Thyroid gland (tissue), 4 donors: ENCODE data around the gene LRRC8E. TPM values are rescaled to one million over a fixed set of nuclear protein-coding genes. Genes with fewer than 3 reads are reported as not detected.

Experiments
- DNase-seq, 2 donors: peaks; one replicate each; pipeline ENCODE4 v3.0.0-alpha.2; 2019
- H3K27ac ChIP-seq, 3 donors: fragments of 200-600 bp; sonication (generic); 1 replicate in 2 of 3; 2 replicates in 1 of 3; pipeline ENCODE4 v1.5.1; 2016 to 2019; ENCODE audit warnings: mild to moderate bottlenecking in 1 of 3, moderate library complexity in 1 of 3
- H3K27me3 ChIP-seq: fragments of 200-600 bp; sonication (generic); one replicate; pipeline ENCODE4 v1.5.1; 2019
- H3K36me3 ChIP-seq, 2 donors: fragments of 200-600 bp; sonication (generic); one replicate each; pipeline ENCODE4 v1.5.1; 2016 to 2019
- H3K4me1 ChIP-seq, 2 donors: fragments of 200-600 bp; sonication (generic); one replicate each; pipeline ENCODE4 v1.5.1; 2017 to 2019
- H3K4me3 ChIP-seq, 3 donors: fragments of 200-600 bp; sonication (generic); replicated peaks in 1 of 3; 1 replicate in 2 of 3; 2 replicates in 1 of 3; pipeline ENCODE4 v1.5.1; 2016; ENCODE audit warnings: mild to moderate bottlenecking in 1 of 3
- H3K9me3 ChIP-seq: fragments of 200-600 bp; sonication (generic); one replicate; pipeline ENCODE4 v1.5.1; 2017
- CTCF ChIP-seq, 6 experiments: fragments of 200-600 bp in 3 of 6; fragments of 450-650 bp in 3 of 6; sonication (generic) in 3 of 6; IDR thresholded peaks; one replicate each; pipeline ENCODE4 v1.5.1; 2016 to 2019; ENCODE audit warnings: antibody characterized with exemption in 6 of 6, mild to moderate bottlenecking in 2 of 6, inconsistent platforms in 1 of 6, moderate library complexity in 1 of 6
- POLR2A ChIP-seq, 2 donors: fragments of 450-650 bp; IDR thresholded peaks; one replicate each; pipeline ENCODE4 v1.6.1; 2017; ENCODE audit warnings: antibody characterized with exemption in 2 of 2, mild to moderate bottlenecking in 2 of 2, moderate library complexity in 1 of 2
- WGBS, 2 donors: methylation state at CpG; one replicate each; pipeline ENCODE4 v1.1.5; 2017; 5-methylcytosine and 5-hydroxymethylcytosine counted together
- intact Hi-C: fragments of 100-400 bp; cut with DNase I; formaldehyde crosslinking; loops from one replicate; pipeline ENCODE4 v1.15.1; 2023
- total RNA-seq, 4 donors: library from RNA; depleted of rRNA; stranded (reverse); fragments of >200 nt; gene quantifications; one replicate each; pipeline ENCODE4 v1.2.3, GENCODE V29; 2016

LRRC8E gene
- total RNA-seq, 4 donors from 2014 or later: 1.4 to 3.3 (median 2.3) TPM

- no peak for TF ChIP-seq CTCF (IDR thresholded peaks at IDR 0.05)
- TF ChIP-seq POLR2A (IDR thresholded peaks at IDR 0.05): no peak
- no peak for DNase-seq
- Histone ChIP-seq H3K4me1 (peaks cover 0 to 10% of the 10 kb centered on the region in 2 donors), H3K27me3 (no peaks in the 10 kb centered on the region), H3K27ac (no peak overlapping the region), H3K9me3 (no peaks in the 10 kb centered on the region), H3K4me3 (no peak overlapping the region), H3K36me3 (no peaks in the 10 kb centered on the region)
- 92 to 95% methylated on average over 8 to 14 of the region's 19 CpGs for WGBS, 2 donors
- intact Hi-C loops: no loop called here
Observed at GRCh38 chr19:7850945-7851622, 37.2 kb upstream of the LRRC8E start.

- peaks cover 0 to 10% of the 10 kb centered on the region in 2 donors for H3K4me1 ChIP-seq
- H3K4me3 ChIP-seq: no peak overlapping the region
- intact Hi-C loops: no loop called here
- H3K27me3 ChIP-seq: no peaks in the 10 kb centered on the region
- no peak for DNase-seq
- TF ChIP-seq POLR2A (IDR thresholded peaks at IDR 0.05) (no peak), CTCF (IDR thresholded peaks at IDR 0.05) (no peak)
- no peaks in the 10 kb centered on the region for H3K36me3 ChIP-seq
- H3K9me3 ChIP-seq: no peaks in the 10 kb centered on the region
- no peak overlapping the region for H3K27ac ChIP-seq
- WGBS, 2 donors: 91 to 94% methylated on average over 13 to 24 of the region's 26 CpGs
Observed at GRCh38 chr19:7851623-7852500, 36.4 kb upstream of the LRRC8E start.

DNA sequence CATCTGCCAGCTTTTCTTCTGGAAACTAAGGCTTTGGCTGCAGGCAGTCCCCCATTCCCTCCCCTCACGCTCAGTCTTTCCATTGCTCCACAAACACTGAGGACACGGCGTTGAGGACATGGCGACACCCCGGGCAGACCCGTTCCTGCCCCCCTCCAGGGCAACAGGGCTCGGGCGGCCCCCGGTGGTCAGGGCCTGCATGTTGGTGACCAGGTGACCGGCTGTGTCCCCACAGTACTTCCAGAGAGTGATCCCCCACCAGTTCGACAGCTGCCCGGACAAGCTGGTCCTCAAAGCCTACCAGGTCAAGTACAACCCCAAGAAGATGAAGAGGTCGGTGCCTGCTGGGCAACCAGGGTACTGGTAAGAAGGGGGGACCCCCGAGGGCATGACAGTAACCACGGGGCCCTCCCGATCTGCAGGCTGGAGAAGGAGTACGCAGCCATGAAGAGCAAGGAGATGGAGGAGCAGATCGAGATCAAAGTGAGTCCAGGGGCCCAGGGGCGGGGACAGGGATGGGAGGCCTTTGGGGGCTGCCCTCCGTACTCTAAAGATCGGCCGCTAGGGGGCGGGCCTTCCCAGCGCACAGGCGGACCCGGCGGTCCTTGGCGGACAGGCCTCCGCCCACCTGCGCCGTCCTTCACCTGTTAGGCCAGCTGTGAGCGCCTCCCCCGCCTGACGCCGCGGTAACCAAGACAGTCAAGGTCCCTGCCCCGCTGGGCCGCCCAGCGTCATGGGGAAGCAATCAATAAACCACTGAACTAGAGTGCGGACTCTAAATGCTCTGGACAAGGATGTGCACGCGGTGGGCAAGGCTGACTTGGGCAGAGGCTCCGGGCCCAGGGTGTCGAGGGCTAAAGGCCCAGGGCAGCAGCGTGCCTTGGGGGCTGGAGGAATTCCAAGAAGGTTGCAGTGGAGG, 35.2 kb upstream of the LRRC8E start:
- peaks cover 0 to 10% of the 10 kb centered on the region in 2 donors for H3K4me1 ChIP-seq
- no peaks in the 10 kb centered on the region for H3K36me3 ChIP-seq
- H3K27me3 ChIP-seq: no peaks in the 10 kb centered on the region
- no peak overlapping the region for H3K4me3 ChIP-seq
- DNase-seq: peak; percentile 93 to 95
- no peaks in the 10 kb centered on the region for H3K9me3 ChIP-seq
- no peak overlapping the region for H3K27ac ChIP-seq
- TF ChIP-seq POLR2A (IDR thresholded peaks at IDR 0.05) (no peak), CTCF (IDR thresholded peaks at IDR 0.05) (peak; percentile 58 to 89 (median 76))
- intact Hi-C loops: no loop called here
- 27 to 54% methylated on average over 21 to 41 of the region's 45 CpGs for WGBS, 2 donors

DNA sequence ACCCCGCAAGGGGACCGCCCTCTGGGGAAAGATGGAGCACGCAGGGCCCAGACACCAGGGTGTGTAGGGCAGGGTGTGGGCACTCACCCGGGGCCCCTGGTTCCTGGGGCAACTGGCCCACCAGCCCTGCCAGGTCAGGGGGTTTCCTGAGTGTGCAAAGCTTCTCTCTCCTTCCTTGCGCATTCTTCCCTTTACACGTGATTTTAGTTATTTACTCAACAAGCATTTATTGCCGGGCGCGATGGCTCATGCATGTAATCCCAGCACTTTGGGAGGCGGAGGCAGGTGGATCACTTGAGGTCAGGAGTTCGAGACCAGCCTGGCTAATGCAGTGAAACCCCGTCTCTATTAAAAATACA, 34.6 kb upstream of the LRRC8E start:
- H3K4me3 ChIP-seq: no peak overlapping the region
- H3K9me3 ChIP-seq: no peaks in the 10 kb centered on the region
- H3K27me3 ChIP-seq: no peaks in the 10 kb centered on the region
- intact Hi-C loops: no loop called here
- peaks cover 0 to 10% of the 10 kb centered on the region in 2 donors for H3K4me1 ChIP-seq
- no peak for DNase-seq
- 73 to 79% methylated on average over 12 of the region's 12 CpGs for WGBS, 2 donors
- H3K36me3 ChIP-seq: no peaks in the 10 kb centered on the region
- no peak overlapping the region for H3K27ac ChIP-seq
- no peak for TF ChIP-seq CTCF (IDR thresholded peaks at IDR 0.05)
